ENCODE measurements around the gene MAL. TPM values are rescaled to one million over a fixed set of nuclear protein-coding genes. Genes with fewer than 3 reads are reported as not detected.
A peak's percentile ranks its signal among the peaks of the same experiment; 100 is the strongest.

The MAL gene
- total and polyA plus RNA-seq, 2 of the 13 experiments (the other 11 are each of a cell fraction or from before 2014, with no cell fraction given) = not detected

GRCh38 chr2:95022309-95023221 is 2.9 kb upstream of the MAL start (continued):
- TF ChIP-seq SUZ12 (IDR thresholded peaks at IDR 0.05; ENCODE audit: low read depth, low read length) (0 out of 2 replicates have a peak, but pooled peaks have one; percentile 7), SRF (IDR thresholded peaks at IDR 0.05; ENCODE audit: low read depth, low read length) (peak; percentile 53; the same call in 1 of the 2 replicates), ZNF598 (CRISPR knock-in tag; IDR thresholded peaks at IDR 0.05; ENCODE audit: borderline replicate concordance) (0 out of 2 replicates have a peak, but pooled peaks have one; percentile 55), SMC3 (IDR thresholded peaks at IDR 0.05; ENCODE audit: low read length) (peak; percentile 86), ZNF629 (CRISPR knock-in tag; conservative IDR thresholded peaks at IDR 0.05) (0 out of 2 replicates have a peak, but pooled peaks have one; percentile 27), XRCC5 (optimal IDR thresholded peaks at IDR 0.05; ENCODE audit: low read length) (peak; percentile 87), ZNF274 (CRISPR knock-in tag; IDR thresholded peaks at IDR 0.05) (0 out of 2 replicates have a peak, but pooled peaks have one; percentile 43), STAG1 (CRISPR knock-in tag; IDR thresholded peaks at IDR 0.05) (peak; percentile 91), NFIB (CRISPR knock-in tag; IDR thresholded peaks at IDR 0.05; ENCODE audit: borderline replicate concordance) (no peak), ZNF296 (CRISPR knock-in tag; conservative IDR thresholded peaks at IDR 0.05) (0 out of 2 replicates have a peak, but pooled peaks have one; percentile 25)

GRCh38 chr2:95023222-95023597 is 2.3 kb upstream of the MAL start:
- Histone ChIP-seq H3K27me3 (ENCODE audit: control insufficient read depth in 1 of 2, insufficient read depth in 2 of 2, low read length in 2 of 2) (peaks cover 20 to 83% of the 10 kb centered on the region in 2 experiments; a peak in 4 of 5 replicates), H3K9ac (ENCODE audit: insufficient read depth, low read depth, low read length) (no peak overlapping the region), H3K9me3 (ENCODE audit: low read length) (no peaks in the 10 kb centered on the region), H3K4me3 (replicated peaks in 1 of 3; ENCODE audit: insufficient read depth in 1 of 3, low read depth in 2 of 3, low read length in 3 of 3) (no peak overlapping the region), H3K27ac (ENCODE audit: extremely low read length, insufficient read depth, low read length) (no peak overlapping the region), H4K20me1 (ENCODE audit: insufficient read depth, low read length) (no peaks in the 10 kb centered on the region; the same call in 1 of the 2 replicates), H3K36me3 (replicated peaks in 1 of 2; ENCODE audit: control insufficient read depth in 1 of 2, insufficient read depth in 2 of 2, low read length in 2 of 2) (no peaks in the 10 kb centered on the region), H3K4me1 (ENCODE audit: insufficient read depth, low read length) (peaks cover 5% of the 10 kb centered on the region; the same call in 1 of the 2 replicates), H3K4me2 (ENCODE audit: low read depth, low read length) (no peak overlapping the region), H3K79me2 (ENCODE audit: insufficient read depth, low read length) (no peaks in the 10 kb centered on the region), H2AFZ (ENCODE audit: low read length) (no peak overlapping the region)
- intact Hi-C loops (cut with micrococcal nuclease; ENCODE audit: unreplicated experiment) = no loop called here
- WGBS (ENCODE audit: low lambda C conversion rate) = 3% methylated on average over 2 of the region's 2 CpGs
- DNase-seq (ENCODE audit: low spot score) (peak; percentile 32), ATAC-seq (peak; percentile 69), FAIRE-seq (peak; percentile 72)
- ChIA-PET POLR2A (no interaction called here), CTCF (ENCODE audit: low intra/inter-chr PET ratio, low total read pairs) (interaction anchor here (2.1 to 3.5 kb wide), 4 partner anchors 30 to 92 kb away, joined by 11 to 36 read pairs (median 26); no protein-coding TSS in a partner anchor)
- no peak for TF ChIP-seq ZMYM3 (CRISPR knock-in tag; IDR thresholded peaks at IDR 0.05)
- TF ChIP-seq TCF7L2 (IDR thresholded peaks at IDR 0.05; ENCODE audit: low read depth, low read length) = no peak
- no peak for TF ChIP-seq REL (CRISPR knock-in tag; conservative IDR thresholded peaks at IDR 0.05)
- peak; percentile 66 for TF ChIP-seq SMC3 (IDR thresholded peaks at IDR 0.05; ENCODE audit: low read length)
- peak; percentile 59 for TF ChIP-seq STAG1 (CRISPR knock-in tag; IDR thresholded peaks at IDR 0.05)
- TF ChIP-seq CTCF (CRISPR knock-in tag; IDR thresholded peaks at IDR 0.05) = peak; percentile 67
- TF ChIP-seq SRSF9 (IDR thresholded peaks at IDR 0.05; ENCODE audit: borderline replicate concordance, insufficient read depth, low read depth, low read length, poor library complexity, severe bottlenecking) = no peak
- TF ChIP-seq TP53 (CRISPR knock-in tag; conservative IDR thresholded peaks at IDR 0.05) = no peak
- TF ChIP-seq PAF1 (CRISPR knock-in tag; IDR thresholded peaks at IDR 0.05) = no peak
- TF ChIP-seq RAD21 (CRISPR knock-in tag; IDR thresholded peaks at IDR 0.05) = peak; percentile 34; the same call in 1 of the 2 replicates
- TF ChIP-seq ATAD3A (CRISPR knock-in tag; IDR thresholded peaks at IDR 0.05) = no peak
- in situ Hi-C loops (cut with HindIII; ENCODE audit: extremely low pct_ligation_motif_present, low pct_unique_long_range_greater_than_20kb) = loop anchor here (10.0 kb wide), 1 partner anchor 52 kb away; no protein-coding TSS in a partner anchor
- BruUV-seq (replicated peaks) = no TSS peak

All from HepG2 (cell line).